Suppressor macrophage treated with lipopolysaccharide for 1 hour (primary cell): Measurements from ENCODE around the gene RARA.
"Not testable (repeated sequence)": the region's sequence is repeated elsewhere in the genome, so short reads cannot be mapped to it uniquely, and the experiment has no call there.

Experiments used
- DNase-seq, 3 donors: peaks; one replicate each; pipeline ENCODE4 v3.0.0-alpha.2; 2020 to 2022

RARA gene

GRCh38 chr17:40376541-40376940, 67.6 kb downstream of the RARA start:
- not testable (repeated sequence) for DNase-seq

DNA sequence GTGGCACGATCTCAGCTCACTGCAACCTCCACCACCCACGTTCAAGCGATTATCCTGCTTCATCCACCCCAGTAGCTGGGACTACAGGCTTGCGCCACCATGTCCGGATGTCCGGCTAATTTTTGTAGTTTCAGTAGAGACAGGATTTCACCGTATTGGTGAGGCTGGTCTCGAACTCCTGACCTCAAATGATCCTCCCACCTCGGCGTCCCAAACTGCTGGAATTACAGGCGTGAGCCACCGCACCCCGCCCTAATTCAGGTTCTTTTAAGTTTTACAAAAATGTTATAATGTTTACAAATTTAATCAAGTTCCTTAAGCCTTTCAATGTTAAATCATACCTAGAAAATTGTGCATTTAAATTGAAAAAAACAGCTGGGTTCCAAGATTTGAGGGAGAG, 68.9 kb downstream of the RARA start:
- no peak for DNase-seq

DNA sequence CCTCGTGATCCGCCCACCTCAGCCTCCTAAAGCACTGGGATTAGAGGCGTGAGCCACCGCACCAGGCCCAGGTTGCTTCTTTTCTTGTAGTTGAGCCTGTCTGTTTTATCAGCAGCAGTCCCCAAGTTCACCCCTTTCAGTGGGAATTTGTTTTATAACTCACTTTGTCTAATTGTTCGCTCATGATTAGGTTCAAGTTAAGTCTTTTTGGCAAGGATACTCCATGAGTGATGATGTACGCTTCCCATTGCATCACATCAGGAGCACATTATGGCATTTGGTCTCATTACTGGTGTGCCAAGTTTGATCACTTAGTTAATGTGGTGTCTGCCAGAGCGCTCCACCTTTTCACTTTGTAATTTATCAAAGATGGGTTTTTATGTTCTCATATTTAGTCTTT, 70.0 kb downstream of the RARA start:
- DNase-seq, result peak in 1 of 3 donors; percentile 9

- DNase-seq, result no peak
Measured at GRCh38 chr17:40382251-40382650, 73.3 kb downstream of the RARA start.

DNA sequence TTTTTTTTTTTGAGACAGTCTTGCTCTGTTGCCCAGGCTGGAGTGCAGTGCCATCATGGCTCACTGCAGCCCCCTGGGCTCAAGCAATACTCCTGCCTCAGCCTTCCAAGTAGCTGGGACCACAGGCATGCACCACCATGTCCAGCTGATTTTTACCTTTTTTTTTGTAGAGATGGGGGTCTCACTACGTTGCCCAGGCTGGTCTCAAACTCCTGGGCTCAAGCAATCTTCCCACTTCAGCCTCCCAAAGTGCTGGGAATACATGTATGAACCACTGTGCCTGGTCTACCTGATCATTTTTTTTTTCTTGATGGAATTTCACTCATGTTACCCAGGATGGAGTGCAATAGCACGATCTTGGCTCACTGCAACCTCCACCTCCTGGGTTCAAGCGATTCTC, 77.6 kb downstream of the RARA start:
- not testable (repeated sequence) for DNase-seq

GRCh38 chr17:40399185-40399584, 90.2 kb downstream of the RARA start:
- DNase-seq, result peak; percentile 73 to 82 (median 78)

DNA sequence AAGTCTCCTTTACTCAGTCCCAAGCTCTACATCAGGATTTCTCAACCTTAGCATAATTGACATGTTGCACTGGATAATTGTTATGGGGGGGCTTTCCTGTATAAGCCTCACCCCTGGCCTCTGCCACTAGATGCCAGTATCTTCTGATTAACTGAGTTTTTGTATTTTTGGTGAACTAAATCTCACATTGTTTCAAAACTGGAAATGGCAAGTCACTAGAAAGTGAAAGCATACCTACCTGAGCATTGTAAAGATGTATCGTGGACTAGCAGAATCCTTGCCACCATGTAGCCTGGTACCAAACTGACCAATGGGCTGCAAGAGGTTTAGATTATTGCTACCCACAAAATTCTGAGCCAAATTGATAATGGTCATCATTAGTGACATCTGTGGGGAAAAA, 93.7 kb downstream of the RARA start:
- no peak for DNase-seq

- no peak for DNase-seq
Measured at GRCh38 chr17:40404003-40404402, 95.0 kb downstream of the RARA start.
